Psoas muscle (tissue), 8 donors: ENCODE measurements around the gene FAM3A. TPM values are rescaled to one million over a fixed set of nuclear protein-coding genes. Genes with fewer than 3 reads are reported as not detected.

Experiments used
- ATAC-seq, 4 donors: fragments of 200-7000 bp; cut with Tn5 transposase; one replicate each; pipeline ENCODE4 v1.9.1; 2020; ENCODE audit warnings: moderate library complexity in 3 of 4, mild to moderate bottlenecking in 2 of 4
- DNase-seq, 2 donors: peaks; one replicate each; pipeline ENCODE4 v3.0.0-alpha.2; 2020
- H3K27ac ChIP-seq: fragments of 200-600 bp; one replicate; pipeline ENCODE4 v1.8.0; 2022
- H3K27me3 ChIP-seq, 3 donors: fragments of 200-600 bp in 1 of 3; one replicate each; pipeline versions ENCODE4 v1.6.1 to v1.8.0; 2013 to 2022; ENCODE audit warnings: low read length in 2 of 3, mild to moderate bottlenecking in 2 of 3, moderate library complexity in 1 of 3; ENCODE audit not compliant: insufficient read depth in 3 of 3
- H3K36me3 ChIP-seq, 2 donors: fragments of 200-600 bp in 1 of 2; one replicate each; pipeline versions ENCODE4 v1.6.1 to v1.8.0; 2013 to 2022; ENCODE audit warnings: low read depth in 1 of 2, mild to moderate bottlenecking in 1 of 2, moderate library complexity in 1 of 2; ENCODE audit not compliant: insufficient read depth in 1 of 2
- H3K4me1 ChIP-seq: fragments of 200-600 bp; one replicate; pipeline ENCODE4 v1.8.0; 2022
- H3K4me3 ChIP-seq: fragments of 200-600 bp; one replicate; pipeline ENCODE4 v1.8.0; 2022; ENCODE audit warnings: mild to moderate bottlenecking
- H3K9me3 ChIP-seq: fragments of 200-600 bp; one replicate; pipeline ENCODE4 v1.8.0; 2022
- WGBS, 3 donors: extraction: QIAGEN DNeasy Blood & Tissue Kit; methylation state at CpG; one replicate each; pipeline versions ENCODE4 v1.1.6 to v1.1.7; 2013; 5-methylcytosine and 5-hydroxymethylcytosine counted together
- intact Hi-C, 2 donors: fragments of 100-400 bp; cut with DNase I; formaldehyde crosslinking; loops; one replicate each; pipeline versions ENCODE4 v1.11.0 to v1.14.2; 2022
- polyA plus RNA-seq, 3 donors: library from polyadenylated mRNA; stranded (reverse); fragments of 200-250 nt; gene quantifications; one replicate each; pipeline ENCODE4 v1.2.3, GENCODE V29; 2013
- total RNA-seq, 4 donors: library from RNA; stranded (reverse); fragmentation: NEBNext Ultra II Directional in 2 of 4; extraction: Animal tissue kit (Norgen Biotek cat#: 25700) in 2 of 4; gene quantifications; one replicate each; pipeline versions ENCODE4 v1.2.1 to v1.2.4, GENCODE V29; 2021 to 2023
- TF ChIP-seq, protein P1 (sequence below): fragments of 200-600 bp; IDR thresholded peaks from one replicate; pipeline ENCODE4 v1.8.0; 2022; ENCODE audit warnings: antibody characterized with exemption
- donor health status: healthy with polysubstance abuse.
- donor health status: DM: no; HTN: no; CAD: no; lungs with moderate emphysema.
- donor health status: Bipolar disorder and iron deficiency.
- donor health status: healthy.
- donor health status: DM: yes; HTN: yes; CAD: no.
- donor health status: DM: no; HTN: no; CAD: no.
- donor health status: DM: no; HTN: no; CAD: no.
- donor health status: DM: yes; HTN: yes; CAD: no.

The FAM3A gene
- total and polyA plus RNA-seq, 7 donors, result 29.7 to 40.4 (median 34.8) TPM

DNA sequence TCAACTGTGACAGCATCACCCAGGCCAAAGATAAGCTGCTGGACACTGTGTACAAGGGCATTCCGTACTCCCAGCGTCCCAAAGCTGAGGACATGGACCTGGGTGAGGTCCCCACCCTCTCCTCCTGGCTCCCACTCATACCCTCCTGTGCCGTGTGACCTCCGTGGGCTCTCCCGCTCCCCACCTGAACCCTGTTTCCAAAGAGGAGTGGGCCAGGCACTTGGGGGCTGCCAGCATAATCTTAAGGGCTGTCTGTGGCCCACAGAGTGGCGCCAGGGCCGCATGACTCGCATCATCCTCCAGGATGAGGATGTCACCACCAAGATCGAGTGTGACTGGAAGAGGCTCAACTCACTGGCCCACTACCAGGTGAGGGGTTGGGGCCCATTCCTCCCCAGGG, 46.9 kb downstream of the FAM3A start:
- no peak overlapping the region for H3K27ac ChIP-seq
- H3K36me3 ChIP-seq, result peaks cover 0 to 46% of the 10 kb centered on the region in 2 donors
- 85 to 94% (median 91%) methylated on average over 6 to 9 of the region's 9 CpGs for WGBS, 3 donors
- DNase-seq, result no peak
- no peak overlapping the region for H3K4me3 ChIP-seq
- no peaks in the 10 kb centered on the region for H3K9me3 ChIP-seq
- no peak for ATAC-seq
- H3K4me1 ChIP-seq, result no peaks in the 10 kb centered on the region
- intact Hi-C loops, result no loop called here
- no peaks in the 10 kb centered on the region for H3K27me3 ChIP-seq
- TF ChIP-seq, protein P1, sequence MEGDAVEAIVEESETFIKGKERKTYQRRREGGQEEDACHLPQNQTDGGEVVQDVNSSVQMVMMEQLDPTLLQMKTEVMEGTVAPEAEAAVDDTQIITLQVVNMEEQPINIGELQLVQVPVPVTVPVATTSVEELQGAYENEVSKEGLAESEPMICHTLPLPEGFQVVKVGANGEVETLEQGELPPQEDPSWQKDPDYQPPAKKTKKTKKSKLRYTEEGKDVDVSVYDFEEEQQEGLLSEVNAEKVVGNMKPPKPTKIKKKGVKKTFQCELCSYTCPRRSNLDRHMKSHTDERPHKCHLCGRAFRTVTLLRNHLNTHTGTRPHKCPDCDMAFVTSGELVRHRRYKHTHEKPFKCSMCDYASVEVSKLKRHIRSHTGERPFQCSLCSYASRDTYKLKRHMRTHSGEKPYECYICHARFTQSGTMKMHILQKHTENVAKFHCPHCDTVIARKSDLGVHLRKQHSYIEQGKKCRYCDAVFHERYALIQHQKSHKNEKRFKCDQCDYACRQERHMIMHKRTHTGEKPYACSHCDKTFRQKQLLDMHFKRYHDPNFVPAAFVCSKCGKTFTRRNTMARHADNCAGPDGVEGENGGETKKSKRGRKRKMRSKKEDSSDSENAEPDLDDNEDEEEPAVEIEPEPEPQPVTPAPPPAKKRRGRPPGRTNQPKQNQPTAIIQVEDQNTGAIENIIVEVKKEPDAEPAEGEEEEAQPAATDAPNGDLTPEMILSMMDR, result no peak

DNA sequence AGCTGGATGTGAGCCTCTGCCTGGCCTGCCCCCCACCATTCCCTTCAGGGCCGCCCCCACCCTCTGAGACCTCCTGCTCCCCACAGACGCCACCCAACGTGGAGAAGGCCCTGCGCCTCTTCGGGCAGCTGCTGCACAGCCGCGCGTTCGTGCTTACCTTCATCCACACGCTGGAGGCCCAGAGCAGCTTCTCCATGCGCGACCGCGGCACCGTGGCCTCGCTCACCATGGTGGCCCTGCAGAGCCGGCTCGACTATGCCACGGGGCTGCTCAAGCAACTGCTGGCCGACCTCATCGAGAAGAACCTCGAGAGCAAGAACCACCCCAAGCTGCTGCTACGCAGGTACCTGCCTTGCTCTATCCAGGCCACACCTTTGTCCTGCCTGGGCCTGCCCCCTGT, 47.8 kb downstream of the FAM3A start:
- H3K27ac ChIP-seq, result no peak overlapping the region
- no peaks in the 10 kb centered on the region for H3K9me3 ChIP-seq
- DNase-seq (no peak), ATAC-seq (no peak)
- H3K27me3 ChIP-seq, result no peaks in the 10 kb centered on the region
- no peak overlapping the region for H3K4me3 ChIP-seq
- intact Hi-C loops, result no loop called here
- TF ChIP-seq, protein P1, result no peak
- H3K36me3 ChIP-seq, result peaks cover 0 to 46% of the 10 kb centered on the region in 2 donors
- 92 to 93% (median 92%) methylated on average over 20 to 23 of the region's 23 CpGs for WGBS, 3 donors
- H3K4me1 ChIP-seq, result no peaks in the 10 kb centered on the region

DNA sequence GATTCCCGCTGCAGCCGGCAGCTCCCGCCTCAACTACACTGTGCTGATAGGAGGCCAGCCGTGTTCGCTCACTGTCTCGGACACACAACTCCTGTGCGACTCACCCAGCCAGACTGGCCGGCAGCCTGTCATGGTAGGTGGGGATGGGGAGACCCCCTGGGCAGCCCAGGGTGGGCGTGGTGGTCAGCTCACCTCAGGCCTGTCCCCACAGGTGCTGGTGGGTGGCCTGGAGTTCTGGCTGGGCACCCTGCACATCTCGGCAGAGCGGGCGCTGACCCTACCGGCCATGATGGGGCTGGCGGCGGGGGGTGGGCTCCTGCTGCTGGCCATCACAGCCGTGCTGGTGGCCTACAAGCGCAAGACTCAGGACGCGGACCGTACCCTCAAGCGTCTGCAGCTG, 48.5 kb downstream of the FAM3A start:
- no peaks in the 10 kb centered on the region for H3K9me3 ChIP-seq
- no peak overlapping the region for H3K27ac ChIP-seq
- ATAC-seq (no peak), DNase-seq (no peak)
- peaks cover 0 to 46% of the 10 kb centered on the region in 2 donors for H3K36me3 ChIP-seq
- intact Hi-C loops, result no loop called here
- H3K4me3 ChIP-seq, result no peak overlapping the region
- TF ChIP-seq, protein P1, result no peak
- no peaks in the 10 kb centered on the region for H3K27me3 ChIP-seq
- no peaks in the 10 kb centered on the region for H3K4me1 ChIP-seq
- WGBS, 3 donors, result 94 to 100% (median 96%) methylated on average over 1 to 21 of the region's 21 CpGs

DNA sequence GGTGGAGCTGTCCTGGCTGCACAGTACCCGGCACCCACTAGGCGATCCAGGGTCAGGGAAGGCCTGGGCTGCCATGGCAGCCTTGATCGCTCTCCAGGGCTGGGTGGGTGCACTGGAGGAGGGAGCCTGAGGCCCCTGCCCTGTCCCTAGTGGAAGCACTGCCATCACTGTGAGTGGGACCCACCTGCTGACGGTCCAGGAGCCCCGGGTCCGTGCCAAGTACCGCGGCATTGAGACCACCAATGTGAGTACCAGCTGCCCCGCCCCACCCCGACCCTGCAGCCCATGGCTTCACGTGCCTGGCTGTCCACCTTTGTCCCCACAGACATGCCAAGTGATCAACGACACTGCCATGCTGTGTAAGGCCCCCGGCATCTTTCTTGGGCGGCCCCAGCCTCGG, 49.1 kb downstream of the FAM3A start:
- H3K27me3 ChIP-seq, result no peaks in the 10 kb centered on the region
- H3K4me1 ChIP-seq, result no peaks in the 10 kb centered on the region
- no peaks in the 10 kb centered on the region for H3K9me3 ChIP-seq
- DNase-seq, result no peak
- intact Hi-C loops, result no loop called here
- WGBS, 3 donors, result 88 to 95% (median 92%) methylated on average over 12 to 15 of the region's 15 CpGs
- no peak overlapping the region for H3K4me3 ChIP-seq
- H3K36me3 ChIP-seq, result peaks cover 0 to 46% of the 10 kb centered on the region in 2 donors
- TF ChIP-seq, protein P1, result no peak
- no peak for ATAC-seq
- no peak overlapping the region for H3K27ac ChIP-seq

DNA sequence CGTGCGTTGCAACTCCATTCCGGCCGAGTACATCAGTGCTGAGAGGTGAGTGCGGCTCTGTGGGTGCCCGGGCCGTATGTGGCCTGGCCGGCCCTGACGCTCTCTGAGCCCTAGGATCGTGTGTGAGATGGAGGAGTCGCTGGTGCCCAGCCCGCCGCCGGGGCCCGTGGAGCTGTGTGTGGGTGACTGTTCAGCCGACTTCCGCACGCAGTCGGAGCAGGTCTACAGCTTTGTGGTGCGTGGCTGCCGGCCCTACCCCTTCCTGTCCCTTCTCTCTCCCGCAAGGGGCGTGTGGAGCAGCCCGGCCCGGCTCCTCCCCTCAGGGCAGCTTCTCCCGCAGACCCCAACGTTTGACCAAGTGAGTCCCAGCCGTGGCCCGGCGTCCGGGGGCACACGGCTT, 50.0 kb downstream of the FAM3A start:
- intact Hi-C loops, result no loop called here
- H3K9me3 ChIP-seq, result no peaks in the 10 kb centered on the region
- no peaks in the 10 kb centered on the region for H3K27me3 ChIP-seq
- DNase-seq, result no peak
- ATAC-seq, result no peak
- no peaks in the 10 kb centered on the region for H3K4me1 ChIP-seq
- TF ChIP-seq, protein P1, result no peak
- no peak overlapping the region for H3K27ac ChIP-seq
- no peak overlapping the region for H3K4me3 ChIP-seq
- WGBS, 3 donors, result 87 to 92% (median 90%) methylated on average over 4 to 31 of the region's 32 CpGs
- peaks cover 0 to 46% of the 10 kb centered on the region in 2 donors for H3K36me3 ChIP-seq
